Kidney capillary endothelial cell (primary cell): ENCODE measurements around the gene PRG3.

ENCODE experiments used
- DNase-seq: peaks from one replicate; pipeline ENCODE4 v3.0.0-alpha.2; 2018; ENCODE audit warnings: low spot score

PRG3 gene

GRCh38 chr11:57380975-57381374 is at the start of gene PRG3:
Gene PRG3, minus strand, starts transcription at chr11:57381150. Its CDS starts 442 bp downstream, at chr11:57380708.
- no peak for DNase-seq

GRCh38 chr11:57429946-57430345 is 49.0 kb upstream of the PRG3 start:
- no peak for DNase-seq

- DNase-seq: no peak
Measured at GRCh38 chr11:57428643-57429042, 47.7 kb upstream of the PRG3 start.

- no peak for DNase-seq
Measured at GRCh38 chr11:57427727-57428082, 46.8 kb upstream of the PRG3 start.

GRCh38 chr11:57426929-57427726 is 46.2 kb upstream of the PRG3 start, which contains the start of gene SLC43A3:
Gene SLC43A3, minus strand, starts transcription at chr11:57427121. Its CDS starts 949 bp downstream, at chr11:57426172.
- no peak for DNase-seq

- DNase-seq: no peak
Measured at GRCh38 chr11:57426439-57426928, 45.5 kb upstream of the PRG3 start.

GRCh38 chr11:57425565-57426438 is 44.9 kb upstream of the PRG3 start:
- no peak for DNase-seq

- peak; percentile 96 for DNase-seq
Measured at GRCh38 chr11:57424792-57425564, 44.0 kb upstream of the PRG3 start.

GRCh38 chr11:57424137-57424791 is 43.3 kb upstream of the PRG3 start:
- DNase-seq: no peak

GRCh38 chr11:57422669-57423068 is 41.7 kb upstream of the PRG3 start:
- no peak for DNase-seq

- no peak for DNase-seq
Measured at GRCh38 chr11:57421805-57422204, 40.9 kb upstream of the PRG3 start.

GRCh38 chr11:57421066-57421465 is 40.1 kb upstream of the PRG3 start:
- DNase-seq: no peak

- no peak for DNase-seq
Measured at GRCh38 chr11:57419146-57419545, 38.2 kb upstream of the PRG3 start.

- no peak for DNase-seq
Measured at GRCh38 chr11:57418131-57418530, 37.2 kb upstream of the PRG3 start.

- DNase-seq: no peak
Measured at GRCh38 chr11:57417056-57417455, 36.1 kb upstream of the PRG3 start.

GRCh38 chr11:57416436-57416835 is 35.5 kb upstream of the PRG3 start:
- DNase-seq: no peak

GRCh38 chr11:57414612-57415212 is 33.8 kb upstream of the PRG3 start:
- no peak for DNase-seq

- DNase-seq: no peak
Measured at GRCh38 chr11:57413681-57414080, 32.7 kb upstream of the PRG3 start.

- DNase-seq: no peak
Measured at GRCh38 chr11:57410287-57410686, 29.3 kb upstream of the PRG3 start.

GRCh38 chr11:57409321-57410100 is 28.6 kb upstream of the PRG3 start:
- DNase-seq: no peak
